H1 (cell line): ENCODE measurements around the gene EML5. TPM values are rescaled to one million over a fixed set of nuclear protein-coding genes. Genes with fewer than 3 reads are reported as not detected.

Experiments
- CTCF ChIA-PET: fragments of 300-600 bp; sonication (Branson Sonifier 250); formaldehyde crosslinking; loops from one replicate; lab custom pipeline; 2021; ENCODE audit not compliant: partially characterized antibody; lab: Charles Lee
- POLR2A ChIA-PET: fragments of 300-600 bp; sonication (Branson Sonifier 250); formaldehyde crosslinking; loops from one replicate; lab custom pipeline; 2021; ENCODE audit warnings: inconsistent platforms; ENCODE audit not compliant: partially characterized antibody; lab: Charles Lee
- DNase-seq, 2 experiments: peaks; one replicate each; pipeline versions ENCODE4 v3.0.0 to v3.0.0-alpha.2; 2010 to 2022; ENCODE audit warnings: low spot score in 2 of 2, low read depth in 1 of 2, mixed read lengths in 1 of 2
- FAIRE-seq: peaks from 2 replicates; lab custom pipeline; 2011; peaks lifted over from hg19 to GRCh38; lab: Jason Lieb, UNC
- H2AFZ ChIP-seq: 2 replicates; pipeline ENCODE4 v1.8.1; 2012; ENCODE audit warnings: low read length, inconsistent platforms
- H2AK5ac ChIP-seq: 2 replicates; pipeline ENCODE4 v1.6.1; 2013; ENCODE audit warnings: low read depth, low read length
- H2BK120ac ChIP-seq: replicated peaks from 2 replicates; pipeline ENCODE3; 2013; ENCODE audit warnings: low read depth, low read length, inconsistent platforms
- H2BK12ac ChIP-seq: 2 replicates; pipeline ENCODE4 v1.6.1; 2013; ENCODE audit warnings: low read depth, low read length
- H2BK15ac ChIP-seq: 2 replicates; pipeline ENCODE4 v1.6.1; 2013; ENCODE audit warnings: low read length
- H2BK20ac ChIP-seq: 2 replicates; pipeline ENCODE4 v1.6.1; 2013; ENCODE audit warnings: low read length
- H2BK5ac ChIP-seq: 2 replicates; pipeline ENCODE4 v1.6.1; 2013; ENCODE audit warnings: low read depth, low read length
- H3K14ac ChIP-seq: 2 replicates; pipeline ENCODE4 v1.6.1; 2013; ENCODE audit warnings: inconsistent platforms; ENCODE audit not compliant: insufficient read length
- H3K18ac ChIP-seq: 2 replicates; pipeline ENCODE4 v1.6.1; 2013; ENCODE audit warnings: low read length; ENCODE audit errors: extremely low read depth
- H3K23ac ChIP-seq: 2 replicates; pipeline ENCODE4 v1.6.1; 2013; ENCODE audit warnings: inconsistent platforms; ENCODE audit not compliant: insufficient read length
- H3K23me2 ChIP-seq: 2 replicates; pipeline ENCODE4 v1.6.1; 2013; ENCODE audit warnings: low read depth, low read length
- H3K27ac ChIP-seq: 2 replicates; pipeline ENCODE4 v1.6.1; 2011; ENCODE audit warnings: low read depth, low read length, inconsistent platforms
- H3K27me3 ChIP-seq, 4 experiments: replicated peaks in 1 of 4; 1 replicate in 1 of 4; 2 replicates in 3 of 4; pipeline versions ENCODE4 v1.6.1 to v1.8.1; 2011 to 2013; ENCODE audit warnings: low read length in 3 of 4, mild to moderate bottlenecking in 3 of 4, inconsistent platforms in 2 of 4, mixed read lengths in 2 of 4, moderate library complexity in 1 of 4; ENCODE audit not compliant: control insufficient read depth in 3 of 4, insufficient read depth in 3 of 4; ENCODE audit errors: extremely low read depth in 1 of 4
- H3K36me3 ChIP-seq, 4 experiments: 2 replicates each; pipeline versions ENCODE4 v1.6.1 to v1.8.1; 2011 to 2013; ENCODE audit warnings: mild to moderate bottlenecking in 4 of 4, low read length in 3 of 4, moderate library complexity in 2 of 4, control low read depth in 1 of 4, inconsistent platforms in 1 of 4; ENCODE audit not compliant: insufficient read depth in 4 of 4, control insufficient read depth in 2 of 4
- H3K4ac ChIP-seq: replicated peaks from 2 replicates; pipeline ENCODE3; 2013; ENCODE audit warnings: low read length, low read depth, mixed read lengths, inconsistent platforms; ENCODE audit not compliant: insufficient read length
- H3K4me1 ChIP-seq, 4 experiments: replicated peaks in 1 of 4; 1 replicate in 1 of 4; 2 replicates in 3 of 4; pipeline versions ENCODE4 v1.6.1 to v1.8.1; 2011 to 2013; ENCODE audit warnings: low read length in 3 of 4, inconsistent platforms in 2 of 4, mixed read lengths in 1 of 4; ENCODE audit not compliant: insufficient read depth in 4 of 4, control insufficient read depth in 3 of 4
- H3K4me2 ChIP-seq, 2 experiments: 2 replicates each; pipeline versions ENCODE4 v1.6.1 to v1.8.1; 2011 to 2013; ENCODE audit warnings: low read depth in 2 of 2, low read length in 2 of 2, control low read depth in 1 of 2, inconsistent platforms in 1 of 2, mild to moderate bottlenecking in 1 of 2; ENCODE audit not compliant: insufficient read depth in 1 of 2
- H3K4me3 ChIP-seq, 4 experiments: fragments of 200-600, 300-600 bp in 1 of 4; sonication (generic), shearing (Covaris generic), sonication (Bioruptor Twin) in 1 of 4; 2 replicates each; pipeline versions ENCODE4 v1.5.1 to v1.8.1; 2011 to 2016; ENCODE audit warnings: low read length in 4 of 4, low read depth in 3 of 4, control low read depth in 2 of 4, inconsistent platforms in 2 of 4, mild to moderate bottlenecking in 2 of 4, mixed read lengths in 1 of 4, moderate library complexity in 1 of 4; ENCODE audit not compliant: insufficient read depth in 2 of 4; ENCODE audit errors: extremely low read depth in 1 of 4
- H3K56ac ChIP-seq: replicated peaks from 2 replicates; pipeline ENCODE3; 2013; ENCODE audit warnings: low read depth, mild to moderate bottlenecking, mixed read lengths, low read length, inconsistent platforms; ENCODE audit not compliant: insufficient read length
- H3K79me1 ChIP-seq: 2 replicates; pipeline ENCODE4 v1.6.1; 2013; ENCODE audit warnings: low read depth, low read length, control low read depth
- H3K79me2 ChIP-seq, 2 experiments: 2 replicates each; pipeline versions ENCODE4 v1.6.1 to v1.8.1; 2012 to 2013; ENCODE audit warnings: low read length in 2 of 2, mild to moderate bottlenecking in 2 of 2, inconsistent platforms in 1 of 2; ENCODE audit not compliant: insufficient read depth in 2 of 2, control insufficient read depth in 1 of 2
- H3K9ac ChIP-seq, 4 experiments: replicated peaks in 1 of 4; 1 replicate in 1 of 4; 2 replicates in 3 of 4; pipeline versions ENCODE4 v1.6.1 to v1.8.1; 2011 to 2013; ENCODE audit warnings: low read depth in 3 of 4, low read length in 3 of 4, control low read depth in 2 of 4, mild to moderate bottlenecking in 2 of 4, moderate library complexity in 2 of 4, inconsistent platforms in 1 of 4; ENCODE audit errors: extremely low read depth in 1 of 4
- H3K9me3 ChIP-seq, 2 experiments: 2 replicates each; pipeline versions ENCODE4 v1.6.1 to v1.8.1; 2012 to 2013; ENCODE audit warnings: mild to moderate bottlenecking in 2 of 2, moderate library complexity in 2 of 2, control low read depth in 1 of 2, inconsistent platforms in 1 of 2, low read depth in 1 of 2, low read length in 1 of 2, mixed read lengths in 1 of 2; ENCODE audit not compliant: insufficient read depth in 2 of 2
- H4K20me1 ChIP-seq, 2 experiments: replicated peaks in 1 of 2; 2 replicates each; pipeline versions ENCODE3 to v1.8.1; 2011 to 2013; ENCODE audit warnings: inconsistent platforms in 2 of 2, low read length in 2 of 2, mild to moderate bottlenecking in 1 of 2; ENCODE audit not compliant: insufficient read depth in 2 of 2, control insufficient read depth in 1 of 2
- H4K5ac ChIP-seq: 2 replicates; pipeline ENCODE4 v1.6.1; 2013; ENCODE audit warnings: low read length, low read depth, mixed read lengths, inconsistent platforms; ENCODE audit not compliant: insufficient read length
- H4K8ac ChIP-seq: 2 replicates; pipeline ENCODE4 v1.8.0; 2013; ENCODE audit warnings: mild to moderate bottlenecking, moderate library complexity, low read length, inconsistent platforms; ENCODE audit not compliant: insufficient read depth; ENCODE audit errors: extremely low read depth
- H4K91ac ChIP-seq: replicated peaks from 2 replicates; pipeline ENCODE3; 2013; ENCODE audit warnings: low read length, mixed read lengths, inconsistent platforms; ENCODE audit not compliant: insufficient read length
- POLR2A ChIP-seq, 2 experiments: IDR thresholded peaks; 1 replicate in 1 of 2; 2 replicates in 1 of 2; pipeline ENCODE4 v1.6.1; 2011; ENCODE audit warnings: low read depth in 2 of 2, low read length in 2 of 2, mild to moderate bottlenecking in 2 of 2; ENCODE audit errors: control extremely low read depth in 1 of 2
- SIN3A ChIP-seq, 2 experiments: IDR thresholded peaks in 1 of 2; conservative IDR thresholded peaks in 1 of 2; 2 replicates each; pipeline ENCODE4 v1.6.1; 2011 to 2012; ENCODE audit warnings: low read length in 2 of 2, improper control_type of control experiment in 1 of 2, low read depth in 1 of 2, mild to moderate bottlenecking in 1 of 2
- whole genome bisulfite sequencing, 2 experiments: shearing (Covaris generic) in 1 of 2; methylation state at CpG; one replicate each; pipeline versions ENCODE4 v1.1.6 to v1.1.7; 2013 to 2015; ENCODE audit warnings: low lambda C conversion rate in 2 of 2, mixed read lengths in 2 of 2, inconsistent platforms in 1 of 2, low coverage in 1 of 2, missing lambda C conversion rate in 1 of 2; ENCODE audit not compliant: insufficient replicate concordance in 2 of 2, insufficient coverage in 1 of 2, insufficient read length in 1 of 2; ENCODE audit errors: extremely low coverage in 1 of 2, missing lambda C conversion rate in 1 of 2; 5-methylcytosine and 5-hydroxymethylcytosine counted together
- polyA plus RNA-seq, 7 experiments: library from polyadenylated mRNA; depleted of rRNA in 3 of 7; stranded (reverse) in 5 of 7; unstranded in 2 of 7; fragments of >200 nt in 5 of 7; fragments of 200-250 nt in 2 of 7; gene quantifications; 1 replicate in 5 of 7; 2 replicates in 1 of 7; 4 replicates in 1 of 7; pipeline versions ENCODE4 v1.2.1 to v1.2.3, GENCODE V29; 2011 to 2013; ENCODE audit warnings: missing spikeins in 2 of 7, mixed read lengths in 2 of 7
- total RNA-seq: library from RNA; stranded (reverse); fragmentation: NEBNext Ultra II Directional; extraction: Animal tissue kit (Norgen Biotek cat#: 25700); gene quantifications from 2 replicates; pipeline ENCODE4 v1.2.1, GENCODE V29; 2021

EML5 gene
- total and polyA plus RNA-seq, 2 of the 8 experiments (the other 6 are each of a cell fraction or from before 2014, with no cell fraction given): 0.39 to 0.88 TPM

- Histone ChIP-seq H3K79me1 (no peaks in the 10 kb centered on the region), H3K14ac (no peak overlapping the region), H3K36me3 (no peaks in the 10 kb centered on the region), H3K56ac (no peak overlapping the region), H2AK5ac (no peak overlapping the region), H4K5ac (no peak overlapping the region), H2BK5ac (no peak overlapping the region), H2AFZ (no peak overlapping the region), H3K79me2 (no peaks in the 10 kb centered on the region), H3K18ac (no peak overlapping the region), H3K4me1 (peaks cover 0 to 3% (median 0%) of the 10 kb centered on the region in 4 experiments; a peak in 1 of 7 replicates), H3K9ac (no peak overlapping the region), H4K8ac (no peak overlapping the region), H3K4me2 (no peak overlapping the region), H3K23ac (no peak overlapping the region), H3K4me3 (no peak overlapping the region), H4K91ac (no peak overlapping the region), H3K4ac (no peak overlapping the region), H4K20me1 (no peaks in the 10 kb centered on the region), H2BK20ac (no peak overlapping the region), H2BK120ac (no peak overlapping the region), H3K27me3 (no peaks in the 10 kb centered on the region), H3K23me2 (peaks cover 5% of the 10 kb centered on the region), H3K9me3 (no peaks in the 10 kb centered on the region), H2BK12ac (no peak overlapping the region), H2BK15ac (no peak overlapping the region), H3K27ac (no peak overlapping the region)
- ChIA-PET CTCF (no interaction called here), POLR2A (no interaction called here)
- FAIRE-seq (no peak), DNase-seq (no peak)
- WGBS, 2 experiments: 72% methylated on average over 2 of the region's 2 CpGs; no CpG with 5 or more reads in 1 of the 2 experiments
- TF ChIP-seq POLR2A (IDR thresholded peaks at IDR 0.05; ENCODE audit: control extremely low read depth in 1 of 2, low read depth in 2 of 2, low read length in 2 of 2) (no peak), SIN3A (conservative IDR thresholded peaks at IDR 0.05 in 1 of 2, IDR thresholded peaks at IDR 0.05 in 1 of 2; ENCODE audit: low read depth in 1 of 2, low read length in 2 of 2) (no peak)
Observed at GRCh38 chr14:88821378-88821777, 28.6 kb upstream of the EML5 start.
